DND-41 (cell line): ENCODE data around the gene NHERF2.

ENCODE experiments used
- EZH2 ChIP-seq: IDR thresholded peaks from 3 replicates; pipeline ENCODE4 v1.6.1; 2012; ENCODE audit warnings: borderline replicate concordance, low read depth, mild to moderate bottlenecking, moderate library complexity, low read length, inconsistent platforms; ENCODE audit not compliant: severe bottlenecking
- TF ChIP-seq, protein P1 (sequence below): IDR thresholded peaks from 2 replicates; pipeline ENCODE4 v1.5.1; 2012; ENCODE audit warnings: borderline replicate concordance, low read length, moderate library complexity, mild to moderate bottlenecking; ENCODE audit not compliant: poor library complexity, severe bottlenecking; ENCODE audit errors: extremely low read depth

DNA sequence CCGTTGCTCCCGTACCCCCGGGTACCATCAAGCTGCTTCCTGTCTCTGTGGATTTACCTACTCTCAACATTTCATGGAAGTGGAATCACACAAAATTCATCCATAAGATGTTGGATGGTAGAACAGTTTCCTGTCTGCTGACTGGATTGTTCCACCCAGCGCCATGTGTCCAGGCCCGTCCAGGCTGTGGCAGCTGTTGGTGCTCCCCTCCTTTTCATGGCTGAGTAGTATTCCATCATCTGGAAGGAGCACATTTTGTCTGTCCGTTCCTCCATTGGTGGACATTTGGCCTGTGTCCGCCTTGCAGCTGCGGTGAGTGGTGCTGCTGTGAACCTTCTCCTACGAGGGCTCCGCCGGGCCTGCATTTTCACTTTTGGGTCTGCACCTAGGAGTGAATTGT lies 39.4 kb downstream of the NHERF2 start:
- TF ChIP-seq, protein P1, sequence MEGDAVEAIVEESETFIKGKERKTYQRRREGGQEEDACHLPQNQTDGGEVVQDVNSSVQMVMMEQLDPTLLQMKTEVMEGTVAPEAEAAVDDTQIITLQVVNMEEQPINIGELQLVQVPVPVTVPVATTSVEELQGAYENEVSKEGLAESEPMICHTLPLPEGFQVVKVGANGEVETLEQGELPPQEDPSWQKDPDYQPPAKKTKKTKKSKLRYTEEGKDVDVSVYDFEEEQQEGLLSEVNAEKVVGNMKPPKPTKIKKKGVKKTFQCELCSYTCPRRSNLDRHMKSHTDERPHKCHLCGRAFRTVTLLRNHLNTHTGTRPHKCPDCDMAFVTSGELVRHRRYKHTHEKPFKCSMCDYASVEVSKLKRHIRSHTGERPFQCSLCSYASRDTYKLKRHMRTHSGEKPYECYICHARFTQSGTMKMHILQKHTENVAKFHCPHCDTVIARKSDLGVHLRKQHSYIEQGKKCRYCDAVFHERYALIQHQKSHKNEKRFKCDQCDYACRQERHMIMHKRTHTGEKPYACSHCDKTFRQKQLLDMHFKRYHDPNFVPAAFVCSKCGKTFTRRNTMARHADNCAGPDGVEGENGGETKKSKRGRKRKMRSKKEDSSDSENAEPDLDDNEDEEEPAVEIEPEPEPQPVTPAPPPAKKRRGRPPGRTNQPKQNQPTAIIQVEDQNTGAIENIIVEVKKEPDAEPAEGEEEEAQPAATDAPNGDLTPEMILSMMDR = no peak
- no peak for TF ChIP-seq EZH2
